ENCODE measurements around the gene GPR27.

Gene GPR27

GRCh38 chr3:71732637-71733036 lies 21.0 kb upstream of the GPR27 start:
- DNase-seq (ENCODE audit: low read depth): no peak

- no peak for DNase-seq (ENCODE audit: low read depth)
These were observed 20.3 kb upstream of the GPR27 start for GRCh38 chr3:71733319-71733718.

GRCh38 chr3:71734881-71735280 lies 18.8 kb upstream of the GPR27 start:
- no peak for DNase-seq (ENCODE audit: low read depth)

DNA sequence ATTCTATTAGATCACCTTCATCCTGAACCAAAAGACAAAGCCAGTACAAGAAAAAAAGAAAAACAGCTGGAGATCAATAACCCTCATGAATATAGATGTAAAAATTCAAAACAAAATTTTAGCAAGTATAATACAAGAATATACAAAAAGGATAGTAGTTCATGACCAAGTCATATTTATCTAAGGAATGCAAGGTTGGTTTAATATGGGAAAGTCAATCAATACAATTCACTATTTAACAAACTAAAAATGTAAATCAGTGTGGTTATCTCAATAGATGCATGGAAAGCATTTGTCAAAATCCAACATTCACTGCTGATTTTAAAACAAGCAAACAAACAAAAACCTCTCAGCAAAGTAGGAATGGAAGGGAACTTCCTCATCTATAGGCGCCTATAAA lies 11.0 kb upstream of the GPR27 start:
- DNase-seq (ENCODE audit: low read depth): no peak

- no peak for DNase-seq (ENCODE audit: low read depth)
These were observed 8.9 kb upstream of the GPR27 start for GRCh38 chr3:71744738-71745137.

GRCh38 chr3:71751602-71752001 lies 2.1 kb upstream of the GPR27 start:
- DNase-seq (ENCODE audit: low read depth): no peak

DNA sequence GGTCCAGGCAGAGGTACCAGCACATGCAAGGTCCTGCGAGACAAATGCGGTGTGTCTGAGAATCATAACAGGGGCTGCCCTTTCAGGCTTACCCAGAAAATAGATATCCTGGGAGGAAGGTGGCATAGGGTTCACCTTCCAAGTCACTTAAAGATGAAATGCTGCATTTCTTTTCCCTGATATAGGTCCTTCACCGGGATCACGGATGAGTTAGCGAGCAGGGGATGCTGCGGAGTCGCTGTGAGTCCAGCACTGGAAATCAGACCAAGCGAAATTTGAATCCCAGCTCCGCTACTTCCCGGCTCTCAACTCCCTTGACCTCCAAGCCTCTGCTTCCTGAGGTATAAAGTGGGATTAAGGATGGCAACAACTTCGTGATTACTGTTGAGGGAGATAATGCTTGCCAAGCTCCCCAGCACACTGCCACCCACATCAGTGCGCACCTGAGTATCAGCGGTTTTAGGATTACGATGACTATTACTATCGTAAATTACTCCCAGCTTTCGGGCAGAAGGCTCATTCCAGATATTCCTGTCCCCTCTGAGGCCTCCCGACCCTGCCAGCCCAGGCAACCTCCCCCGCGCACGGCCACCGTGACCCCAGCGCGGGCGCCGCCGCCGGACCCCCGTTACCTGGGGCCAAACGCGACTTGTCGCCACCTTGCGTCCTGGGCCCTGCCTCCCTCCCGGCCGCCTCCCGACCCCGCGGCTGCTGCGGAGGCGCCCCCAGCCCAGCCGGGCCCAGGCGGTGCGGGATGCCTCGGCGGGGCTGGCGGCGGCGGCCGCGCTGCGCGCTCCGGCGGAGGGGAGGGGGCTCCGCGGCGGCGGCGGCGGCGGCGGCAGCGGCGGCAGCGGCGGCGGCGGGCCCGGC lies 589 bp upstream of the GPR27 start:
- no peak for DNase-seq (ENCODE audit: low read depth)

GRCh38 chr3:71754610-71755253 lies 1.1 kb downstream of the GPR27 start:
- DNase-seq (ENCODE audit: low read depth): no peak

DNA sequence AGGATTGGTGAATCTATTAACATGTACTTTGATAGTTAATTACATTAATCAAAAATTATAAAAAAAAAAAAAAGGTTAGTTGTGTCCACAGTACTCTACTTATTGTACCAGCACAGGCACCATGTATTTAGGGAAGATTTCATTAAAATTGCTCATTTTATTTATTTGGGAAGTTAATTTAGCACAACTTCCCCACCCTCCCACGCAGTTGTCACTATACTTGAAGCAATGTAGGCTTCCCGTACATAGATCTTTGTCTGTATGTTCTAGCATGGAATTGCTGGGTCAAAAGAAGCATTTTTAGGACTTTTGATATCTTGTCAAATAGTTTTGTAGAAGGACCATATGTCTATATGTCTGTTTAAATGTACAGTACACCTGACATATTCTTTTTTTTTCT lies 4.4 kb downstream of the GPR27 start:
- no peak for DNase-seq (ENCODE audit: low read depth)

DNA sequence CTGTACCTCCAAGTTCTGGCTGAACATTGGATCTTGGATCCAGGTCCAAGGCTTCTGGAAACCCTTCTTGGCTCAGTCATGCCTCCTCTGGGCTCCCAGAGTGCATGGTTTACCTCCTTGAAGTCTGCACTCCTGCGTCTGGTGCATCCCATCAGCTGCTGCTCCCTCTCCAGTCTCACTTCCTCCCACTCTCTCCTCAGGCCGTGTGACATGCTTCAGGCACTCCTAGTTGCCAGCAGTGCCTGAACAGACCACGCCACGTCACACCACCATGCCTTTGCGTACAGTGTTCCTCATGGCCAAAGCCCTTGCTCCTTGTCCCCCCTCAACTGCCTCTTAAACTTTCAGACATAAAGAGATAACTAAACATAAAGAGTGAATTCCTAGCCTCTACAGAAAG lies 5.7 kb downstream of the GPR27 start:
- DNase-seq (ENCODE audit: low read depth): no peak

- no peak for DNase-seq (ENCODE audit: low read depth)
These were observed 6.5 kb downstream of the GPR27 start for GRCh38 chr3:71760140-71760539.

GRCh38 chr3:71763426-71763825 lies 9.8 kb downstream of the GPR27 start:
- DNase-seq (ENCODE audit: low read depth): no peak

GRCh38 chr3:71771126-71771525 lies 17.5 kb downstream of the GPR27 start:
- no peak for DNase-seq (ENCODE audit: low read depth)

DNA sequence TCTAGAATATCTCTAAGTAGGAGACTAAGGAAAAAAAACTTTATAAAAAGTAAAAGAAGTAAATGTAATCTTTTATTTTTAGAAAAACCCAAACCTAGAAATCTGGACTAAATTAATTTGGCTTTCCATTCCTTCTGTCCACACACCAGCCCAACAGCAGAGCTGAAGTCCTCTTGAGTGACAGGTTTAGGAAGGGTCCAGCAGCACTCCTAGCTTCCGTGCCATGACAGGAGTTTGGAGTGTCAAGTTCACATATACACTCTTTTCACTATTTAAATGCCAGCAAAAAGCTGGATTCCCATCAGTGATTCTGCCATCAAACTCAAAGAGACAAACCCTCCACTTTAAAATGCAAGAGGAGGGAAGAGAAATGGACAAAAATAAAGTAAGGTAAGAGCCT lies 18.2 kb downstream of the GPR27 start:
- DNase-seq (ENCODE audit: low read depth): no peak

DNA sequence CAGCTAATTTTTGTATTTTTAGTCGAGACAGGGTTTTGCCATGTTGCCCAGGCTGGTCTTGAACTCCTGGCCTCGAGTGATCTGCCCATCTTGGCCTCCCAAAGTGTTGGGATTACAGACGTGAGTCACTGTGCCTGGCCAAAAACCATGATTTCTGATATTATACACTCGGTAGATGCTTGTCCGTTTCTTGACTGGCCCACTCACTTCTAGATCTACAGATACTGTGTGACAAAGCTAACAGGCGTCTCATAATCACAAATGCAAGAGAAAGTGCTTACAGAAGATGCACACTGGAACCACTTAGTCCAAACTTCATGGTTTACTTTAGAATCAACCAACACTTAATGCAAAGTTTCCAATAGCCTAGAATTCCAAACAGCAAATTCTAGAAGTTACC lies 22.9 kb downstream of the GPR27 start:
- DNase-seq (ENCODE audit: low read depth): no peak

- no peak for DNase-seq (ENCODE audit: low read depth)
These were observed 24.7 kb downstream of the GPR27 start for GRCh38 chr3:71778353-71778752.

GRCh38 chr3:71779674-71780377 lies 26.2 kb downstream of the GPR27 start:
- DNase-seq (ENCODE audit: low read depth): no peak

DNA sequence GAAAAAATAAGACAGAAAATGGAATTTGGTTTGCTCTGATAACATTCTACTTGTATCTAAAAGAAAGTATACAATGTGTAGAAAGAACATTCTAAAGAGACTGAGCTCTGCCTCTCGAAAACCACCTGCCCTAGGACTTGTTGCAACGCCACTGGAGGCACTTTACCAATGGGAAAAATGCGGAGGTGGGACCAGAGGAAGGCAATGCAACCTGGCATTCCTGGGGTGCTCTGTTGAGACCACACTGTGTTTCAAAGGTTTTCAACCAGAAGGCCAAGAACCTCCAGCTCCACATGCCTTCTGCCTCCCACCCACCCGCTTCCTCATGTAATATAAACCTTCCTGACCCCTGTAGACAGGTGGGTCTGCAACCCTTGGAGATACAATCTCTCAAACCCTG lies 26.8 kb downstream of the GPR27 start:
- DNase-seq (ENCODE audit: low read depth): no peak

GRCh38 chr3:71783152-71783551 lies 29.5 kb downstream of the GPR27 start:
- DNase-seq (ENCODE audit: low read depth): no peak

- no peak for DNase-seq (ENCODE audit: low read depth)
These were observed 30.7 kb downstream of the GPR27 start for GRCh38 chr3:71784201-71784913.

DNA sequence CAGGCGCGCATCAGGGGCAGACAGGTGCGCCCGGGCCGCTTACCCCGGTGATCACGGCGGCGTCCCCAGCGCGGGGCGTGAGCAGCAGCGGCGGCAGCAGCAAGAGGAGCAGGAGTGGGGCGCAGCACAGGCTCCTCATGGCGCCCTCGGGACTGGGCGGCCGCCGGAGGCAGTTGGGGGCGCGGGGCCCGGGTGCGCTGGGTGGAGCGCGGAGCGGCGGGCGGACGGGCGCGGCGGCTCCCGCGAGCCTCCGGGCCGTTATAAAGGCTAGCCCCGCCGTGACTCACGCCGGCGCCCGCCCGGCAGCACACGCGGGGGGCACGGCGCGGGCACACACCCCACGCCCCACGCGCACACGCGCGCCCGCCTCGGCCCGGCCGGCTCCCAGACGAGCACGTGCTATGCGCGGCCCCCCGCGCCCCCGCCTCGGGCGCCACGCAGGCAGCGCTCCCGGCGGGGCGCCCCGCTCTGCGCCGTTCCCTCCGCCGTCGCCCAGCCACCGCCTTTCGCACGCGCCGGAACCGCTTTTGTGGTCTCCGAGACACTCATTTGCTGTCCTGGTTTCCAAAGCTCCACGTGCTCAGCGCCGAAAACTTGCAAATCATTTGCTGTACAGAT lies 31.4 kb downstream of the GPR27 start, which contains the start of gene PROK2:
Gene PROK2, minus strand, starts transcription at position 235 of the 618 bp plus-strand sequence. Its CDS starts 96 bp downstream, at position 139.
- peak; percentile 5 for DNase-seq (ENCODE audit: low read depth)
